ENCODE measurements around the gene SGSM2.

Gene SGSM2

GRCh38 chr17:2395258-2396181 lies 58.2 kb downstream of the SGSM2 start:
- Histone ChIP-seq H3K27me3 (ENCODE audit: insufficient read depth, low read length) (no peaks in the 10 kb centered on the region), H3K36me3 (ENCODE audit: insufficient read depth, low read length) (no peaks in the 10 kb centered on the region), H3K4me3 (ENCODE audit: low read length) (no peak overlapping the region), H3K27ac (ENCODE audit: low read depth, low read length) (no peak overlapping the region), H3K9ac (ENCODE audit: low read depth, low read length) (no peak overlapping the region), H3K9me3 (ENCODE audit: insufficient read depth, low read depth, low read length) (no peaks in the 10 kb centered on the region), H3K4me1 (ENCODE audit: insufficient read depth, low read length) (peaks cover 42% of the 10 kb centered on the region)
- 75% methylated on average over 28 of the region's 28 CpGs for WGBS

GRCh38 chr17:2396192-2396567 lies 58.9 kb downstream of the SGSM2 start:
- no peaks in the 10 kb centered on the region for H3K9me3 ChIP-seq (ENCODE audit: insufficient read depth, low read depth, low read length)
- peak overlapping the region; percentile 84; the same call in 1 of the 2 replicates for H3K27ac ChIP-seq (ENCODE audit: low read depth, low read length)
- H3K36me3 ChIP-seq (ENCODE audit: insufficient read depth, low read length) = no peaks in the 10 kb centered on the region
- peak overlapping the region; percentile 34 for H3K4me3 ChIP-seq (ENCODE audit: low read length)
- 60% methylated on average over 6 of the region's 7 CpGs for WGBS
- H3K9ac ChIP-seq (ENCODE audit: low read depth, low read length) = peak overlapping the region; percentile 39; the same call in 1 of the 2 replicates
- no peaks in the 10 kb centered on the region for H3K27me3 ChIP-seq (ENCODE audit: insufficient read depth, low read length)
- peaks cover 42% of the 10 kb centered on the region for H3K4me1 ChIP-seq (ENCODE audit: insufficient read depth, low read length)

- Histone ChIP-seq H3K9ac (ENCODE audit: low read depth, low read length) (peak overlapping the region; percentile 39; the same call in 1 of the 2 replicates), H3K27ac (ENCODE audit: low read depth, low read length) (peak overlapping the region; percentile 84)
- WGBS = 5% methylated on average over 34 of the region's 34 CpGs
Observed at GRCh38 chr17:2396568-2397246, 59.4 kb downstream of the SGSM2 start.

GRCh38 chr17:2397247-2398171 lies 60.2 kb downstream of the SGSM2 start:
- WGBS = 73% methylated on average over 12 of the region's 12 CpGs
- peak overlapping the region; percentile 71 for H3K9ac ChIP-seq (ENCODE audit: low read depth, low read length)
- H3K36me3 ChIP-seq (ENCODE audit: insufficient read depth, low read length) = no peaks in the 10 kb centered on the region
- H3K27me3 ChIP-seq (ENCODE audit: insufficient read depth, low read length) = no peaks in the 10 kb centered on the region
- peak overlapping the region; percentile 100 for H3K27ac ChIP-seq (ENCODE audit: low read depth, low read length)
- peak overlapping the region; percentile 95 for H3K4me3 ChIP-seq (ENCODE audit: low read length)
- H3K4me1 ChIP-seq (ENCODE audit: insufficient read depth, low read length) = peaks cover 37% of the 10 kb centered on the region
- no peaks in the 10 kb centered on the region for H3K9me3 ChIP-seq (ENCODE audit: insufficient read depth, low read depth, low read length)

More at GRCh38 chr17:2396568-2397246, 59.4 kb downstream of the SGSM2 start:
- Histone ChIP-seq H3K4me1 (ENCODE audit: insufficient read depth, low read length) (peaks cover 40% of the 10 kb centered on the region), H3K27me3 (ENCODE audit: insufficient read depth, low read length) (no peaks in the 10 kb centered on the region), H3K4me3 (ENCODE audit: low read length) (peak overlapping the region; percentile 34), H3K36me3 (ENCODE audit: insufficient read depth, low read length) (no peaks in the 10 kb centered on the region), H3K9me3 (ENCODE audit: insufficient read depth, low read depth, low read length) (no peaks in the 10 kb centered on the region)

GRCh38 chr17:2398182-2398581 lies 60.9 kb downstream of the SGSM2 start:
- H3K27ac ChIP-seq (ENCODE audit: low read depth, low read length) = peak overlapping the region; percentile 100
- H3K4me1 ChIP-seq (ENCODE audit: insufficient read depth, low read length) = peaks cover 42% of the 10 kb centered on the region
- no peaks in the 10 kb centered on the region for H3K36me3 ChIP-seq (ENCODE audit: insufficient read depth, low read length)
- no peaks in the 10 kb centered on the region for H3K9me3 ChIP-seq (ENCODE audit: insufficient read depth, low read depth, low read length)
- no peaks in the 10 kb centered on the region for H3K27me3 ChIP-seq (ENCODE audit: insufficient read depth, low read length)
- 85% methylated on average over 10 of the region's 10 CpGs for WGBS
- H3K4me3 ChIP-seq (ENCODE audit: low read length) = peak overlapping the region; percentile 95
- peak overlapping the region; percentile 71 for H3K9ac ChIP-seq (ENCODE audit: low read depth, low read length)

GRCh38 chr17:2398655-2399571 lies 61.6 kb downstream of the SGSM2 start:
- peak overlapping the region; percentile 100 for H3K27ac ChIP-seq (ENCODE audit: low read depth, low read length)
- peak overlapping the region; percentile 98 for H3K9ac ChIP-seq (ENCODE audit: low read depth, low read length)
- H3K27me3 ChIP-seq (ENCODE audit: insufficient read depth, low read length) = no peaks in the 10 kb centered on the region
- no peaks in the 10 kb centered on the region for H3K36me3 ChIP-seq (ENCODE audit: insufficient read depth, low read length)
- peaks cover 42% of the 10 kb centered on the region for H3K4me1 ChIP-seq (ENCODE audit: insufficient read depth, low read length)
- 5% methylated on average over 40 of the region's 55 CpGs for WGBS
- H3K9me3 ChIP-seq (ENCODE audit: insufficient read depth, low read depth, low read length) = no peaks in the 10 kb centered on the region
- peak overlapping the region; percentile 95 for H3K4me3 ChIP-seq (ENCODE audit: low read length)

GRCh38 chr17:2399572-2400473 lies 62.5 kb downstream of the SGSM2 start:
- H3K27ac ChIP-seq (ENCODE audit: low read depth, low read length) = peak overlapping the region; percentile 100
- peak overlapping the region; percentile 95 for H3K4me3 ChIP-seq (ENCODE audit: low read length)
- no peaks in the 10 kb centered on the region for H3K9me3 ChIP-seq (ENCODE audit: insufficient read depth, low read depth, low read length)
- under 1% methylated on average over 82 of the region's 82 CpGs for WGBS
- no peaks in the 10 kb centered on the region for H3K27me3 ChIP-seq (ENCODE audit: insufficient read depth, low read length)
- H3K36me3 ChIP-seq (ENCODE audit: insufficient read depth, low read length) = no peaks in the 10 kb centered on the region
- H3K9ac ChIP-seq (ENCODE audit: low read depth, low read length) = peak overlapping the region; percentile 98
- H3K4me1 ChIP-seq (ENCODE audit: insufficient read depth, low read length) = peaks cover 37% of the 10 kb centered on the region

GRCh38 chr17:2400474-2400866 lies 63.2 kb downstream of the SGSM2 start:
- H3K27ac ChIP-seq (ENCODE audit: low read depth, low read length) = peak overlapping the region; percentile 100
- under 1% methylated on average over 38 of the region's 43 CpGs for WGBS
- H3K4me1 ChIP-seq (ENCODE audit: insufficient read depth, low read length) = peaks cover 34% of the 10 kb centered on the region
- no peaks in the 10 kb centered on the region for H3K36me3 ChIP-seq (ENCODE audit: insufficient read depth, low read length)
- peak overlapping the region; percentile 92 for H3K9ac ChIP-seq (ENCODE audit: low read depth, low read length)
- H3K9me3 ChIP-seq (ENCODE audit: insufficient read depth, low read depth, low read length) = no peaks in the 10 kb centered on the region
- peak overlapping the region; percentile 95 for H3K4me3 ChIP-seq (ENCODE audit: low read length)
- H3K27me3 ChIP-seq (ENCODE audit: insufficient read depth, low read length) = no peaks in the 10 kb centered on the region

GRCh38 chr17:2400877-2401425 lies 63.6 kb downstream of the SGSM2 start, which contains the start of gene MNT:
Gene MNT, minus strand, starts transcription at chr17:2401060. Its CDS starts 348 bp downstream, at chr17:2400712.
- under 1% methylated on average over 50 of the region's 51 CpGs for WGBS
- Histone ChIP-seq H3K9ac (ENCODE audit: low read depth, low read length) (peak within 1 kb of the TSS; percentile 92), H3K4me1 (ENCODE audit: insufficient read depth, low read length) (peaks cover 29% of the 10 kb centered on the region)

More at GRCh38 chr17:2400877-2401425, 63.6 kb downstream of the SGSM2 start, which contains the start of gene MNT:
- H3K9me3 ChIP-seq (ENCODE audit: insufficient read depth, low read depth, low read length) = no peaks in the 10 kb centered on the region
- peak within 1 kb of the TSS; percentile 100 for H3K27ac ChIP-seq (ENCODE audit: low read depth, low read length)
- H3K36me3 ChIP-seq (ENCODE audit: insufficient read depth, low read length) = no peaks in the 10 kb centered on the region
- H3K4me3 ChIP-seq (ENCODE audit: low read length) = peak within 1 kb of the TSS; percentile 95
- no peaks in the 10 kb centered on the region for H3K27me3 ChIP-seq (ENCODE audit: insufficient read depth, low read length)
